GM19099 (cell line): ENCODE results near the gene ATMIN.
A peak's percentile ranks its signal among the peaks of the same experiment; 100 is the strongest.

ENCODE experiments used
- POLR2A ChIP-seq: IDR thresholded peaks from 3 replicates; pipeline ENCODE4 v1.6.1; 2011; ENCODE audit warnings: low read depth; ENCODE audit not compliant: insufficient read length; ENCODE audit errors: extremely low read depth

ATMIN gene

GRCh38 chr16:81000873-81001272 lies 34.8 kb upstream of the ATMIN start:
- no peak for TF ChIP-seq POLR2A

GRCh38 chr16:81001330-81001729 lies 34.3 kb upstream of the ATMIN start:
- no peak for TF ChIP-seq POLR2A

- TF ChIP-seq POLR2A: no peak
These were observed 32.6 kb upstream of the ATMIN start for GRCh38 chr16:81003064-81003463.

GRCh38 chr16:81003610-81004460 lies 31.8 kb upstream of the ATMIN start:
- TF ChIP-seq POLR2A: no peak

- TF ChIP-seq POLR2A: no peak
These were observed 30.8 kb upstream of the ATMIN start for GRCh38 chr16:81004646-81005353.

- TF ChIP-seq POLR2A: no peak
These were observed 30.0 kb upstream of the ATMIN start for GRCh38 chr16:81005610-81006161.

GRCh38 chr16:81006211-81006812 lies 29.3 kb upstream of the ATMIN start:
- no peak for TF ChIP-seq POLR2A

- TF ChIP-seq POLR2A: peak; percentile 77
These were observed 28.6 kb upstream of the ATMIN start, which contains the start of the genes CENPN and CMC2 for GRCh38 chr16:81006813-81007695. Gene CENPN (plus strand): TSS chr16:81007214. CDS start chr16:81011940, 4,726 bp downstream. Gene CMC2 (minus strand): TSS chr16:81006885. CDS start chr16:80997394, 9,491 bp downstream.

- no peak for TF ChIP-seq POLR2A
These were observed 27.2 kb upstream of the ATMIN start for GRCh38 chr16:81008505-81008789.

GRCh38 chr16:81012974-81013373 lies 22.7 kb upstream of the ATMIN start:
- TF ChIP-seq POLR2A: no peak

GRCh38 chr16:81014672-81015071 lies 21.0 kb upstream of the ATMIN start:
- no peak for TF ChIP-seq POLR2A

GRCh38 chr16:81018496-81018895 lies 17.1 kb upstream of the ATMIN start:
- no peak for TF ChIP-seq POLR2A

- TF ChIP-seq POLR2A: no peak
These were observed 9.2 kb upstream of the ATMIN start for GRCh38 chr16:81026429-81026828.

GRCh38 chr16:81029930-81030604 lies 5.6 kb upstream of the ATMIN start:
- no peak for TF ChIP-seq POLR2A
